Measurements from ENCODE around the gene SACM1L.

The SACM1L gene

DNA sequence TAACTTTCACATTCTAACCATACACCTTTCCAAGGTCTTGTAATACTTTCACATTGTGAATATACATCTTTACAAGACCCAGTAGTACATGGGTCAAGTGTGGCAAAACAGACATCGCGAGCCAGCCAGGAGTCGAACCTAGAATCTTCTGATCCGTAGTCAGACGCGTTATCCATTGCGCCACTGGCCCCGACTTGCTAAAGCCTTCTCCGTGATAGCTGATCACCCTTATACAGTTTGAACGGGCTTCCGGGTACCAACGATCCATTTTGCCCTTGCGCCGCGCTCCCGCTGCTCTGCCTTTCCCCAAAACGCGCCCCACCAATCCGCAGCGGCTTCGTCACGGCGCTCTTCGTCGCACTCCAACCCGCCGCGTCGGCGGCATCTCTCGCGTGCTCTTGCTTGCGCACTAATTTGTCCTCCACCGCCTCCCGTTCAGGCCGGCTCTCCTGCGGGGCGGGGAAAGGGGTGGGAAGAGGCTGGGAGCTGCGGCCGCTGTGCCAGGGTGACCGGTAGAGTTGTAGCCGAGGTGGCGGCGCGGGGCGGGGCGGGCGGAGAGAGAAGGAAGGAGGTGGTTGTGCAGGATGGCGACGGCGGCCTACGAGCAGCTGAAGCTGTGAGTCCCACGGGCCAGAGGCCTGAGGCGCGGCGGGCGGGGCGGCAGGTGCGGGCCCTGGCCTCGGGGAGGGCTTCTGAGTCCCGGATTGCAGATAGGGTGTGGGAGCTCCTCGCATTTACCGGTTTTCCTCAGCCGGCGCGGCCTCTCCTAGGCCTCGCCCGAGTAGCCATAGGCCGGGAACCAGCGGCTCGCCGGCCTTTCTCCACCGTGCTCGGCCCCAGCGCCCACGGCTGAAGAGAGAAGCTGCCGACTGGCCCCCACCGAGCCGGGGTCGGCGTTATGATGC is at the start of gene SACM1L (continued):
- TF ChIP-seq, protein P1, sequence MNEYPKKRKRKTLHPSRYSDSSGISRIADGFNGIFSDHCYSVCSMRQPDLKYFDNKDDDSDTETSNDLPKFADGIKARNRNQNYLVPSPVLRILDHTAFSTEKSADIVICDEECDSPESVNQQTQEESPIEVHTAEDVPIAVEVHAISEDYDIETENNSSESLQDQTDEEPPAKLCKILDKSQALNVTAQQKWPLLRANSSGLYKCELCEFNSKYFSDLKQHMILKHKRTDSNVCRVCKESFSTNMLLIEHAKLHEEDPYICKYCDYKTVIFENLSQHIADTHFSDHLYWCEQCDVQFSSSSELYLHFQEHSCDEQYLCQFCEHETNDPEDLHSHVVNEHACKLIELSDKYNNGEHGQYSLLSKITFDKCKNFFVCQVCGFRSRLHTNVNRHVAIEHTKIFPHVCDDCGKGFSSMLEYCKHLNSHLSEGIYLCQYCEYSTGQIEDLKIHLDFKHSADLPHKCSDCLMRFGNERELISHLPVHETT (tag by site-specific recombination; IDR thresholded peaks at IDR 0.05): 0 out of 2 replicates have a peak, but pooled peaks have one; percentile 44
- TF ChIP-seq, protein P2, sequence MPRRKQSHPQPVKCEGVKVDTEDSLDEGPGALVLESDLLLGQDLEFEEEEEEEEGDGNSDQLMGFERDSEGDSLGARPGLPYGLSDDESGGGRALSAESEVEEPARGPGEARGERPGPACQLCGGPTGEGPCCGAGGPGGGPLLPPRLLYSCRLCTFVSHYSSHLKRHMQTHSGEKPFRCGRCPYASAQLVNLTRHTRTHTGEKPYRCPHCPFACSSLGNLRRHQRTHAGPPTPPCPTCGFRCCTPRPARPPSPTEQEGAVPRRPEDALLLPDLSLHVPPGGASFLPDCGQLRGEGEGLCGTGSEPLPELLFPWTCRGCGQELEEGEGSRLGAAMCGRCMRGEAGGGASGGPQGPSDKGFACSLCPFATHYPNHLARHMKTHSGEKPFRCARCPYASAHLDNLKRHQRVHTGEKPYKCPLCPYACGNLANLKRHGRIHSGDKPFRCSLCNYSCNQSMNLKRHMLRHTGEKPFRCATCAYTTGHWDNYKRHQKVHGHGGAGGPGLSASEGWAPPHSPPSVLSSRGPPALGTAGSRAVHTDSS (tag by site-specific recombination; IDR thresholded peaks at IDR 0.05): 0 out of 2 replicates have a peak, but pooled peaks have one; percentile 31
- TF ChIP-seq, protein P3, sequence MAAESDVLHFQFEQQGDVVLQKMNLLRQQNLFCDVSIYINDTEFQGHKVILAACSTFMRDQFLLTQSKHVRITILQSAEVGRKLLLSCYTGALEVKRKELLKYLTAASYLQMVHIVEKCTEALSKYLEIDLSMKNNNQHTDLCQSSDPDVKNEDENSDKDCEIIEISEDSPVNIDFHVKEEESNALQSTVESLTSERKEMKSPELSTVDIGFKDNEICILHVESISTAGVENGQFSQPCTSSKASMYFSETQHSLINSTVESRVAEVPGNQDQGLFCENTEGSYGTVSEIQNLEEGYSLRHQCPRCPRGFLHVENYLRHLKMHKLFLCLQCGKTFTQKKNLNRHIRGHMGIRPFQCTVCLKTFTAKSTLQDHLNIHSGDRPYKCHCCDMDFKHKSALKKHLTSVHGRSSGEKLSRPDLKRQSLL (tag by site-specific recombination; IDR thresholded peaks at IDR 0.05): no peak; the same call in 1 of the 2 replicates
- TF ChIP-seq, protein P4, sequence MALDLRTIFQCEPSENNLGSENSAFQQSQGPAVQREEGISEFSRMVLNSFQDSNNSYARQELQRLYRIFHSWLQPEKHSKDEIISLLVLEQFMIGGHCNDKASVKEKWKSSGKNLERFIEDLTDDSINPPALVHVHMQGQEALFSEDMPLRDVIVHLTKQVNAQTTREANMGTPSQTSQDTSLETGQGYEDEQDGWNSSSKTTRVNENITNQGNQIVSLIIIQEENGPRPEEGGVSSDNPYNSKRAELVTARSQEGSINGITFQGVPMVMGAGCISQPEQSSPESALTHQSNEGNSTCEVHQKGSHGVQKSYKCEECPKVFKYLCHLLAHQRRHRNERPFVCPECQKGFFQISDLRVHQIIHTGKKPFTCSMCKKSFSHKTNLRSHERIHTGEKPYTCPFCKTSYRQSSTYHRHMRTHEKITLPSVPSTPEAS (tag by site-specific recombination; IDR thresholded peaks at IDR 0.05): no peak; the same call in 1 of the 2 replicates
- TF ChIP-seq ZNF473 (tag by site-specific recombination; IDR thresholded peaks at IDR 0.05): no peak
- TF ChIP-seq, protein P5, sequence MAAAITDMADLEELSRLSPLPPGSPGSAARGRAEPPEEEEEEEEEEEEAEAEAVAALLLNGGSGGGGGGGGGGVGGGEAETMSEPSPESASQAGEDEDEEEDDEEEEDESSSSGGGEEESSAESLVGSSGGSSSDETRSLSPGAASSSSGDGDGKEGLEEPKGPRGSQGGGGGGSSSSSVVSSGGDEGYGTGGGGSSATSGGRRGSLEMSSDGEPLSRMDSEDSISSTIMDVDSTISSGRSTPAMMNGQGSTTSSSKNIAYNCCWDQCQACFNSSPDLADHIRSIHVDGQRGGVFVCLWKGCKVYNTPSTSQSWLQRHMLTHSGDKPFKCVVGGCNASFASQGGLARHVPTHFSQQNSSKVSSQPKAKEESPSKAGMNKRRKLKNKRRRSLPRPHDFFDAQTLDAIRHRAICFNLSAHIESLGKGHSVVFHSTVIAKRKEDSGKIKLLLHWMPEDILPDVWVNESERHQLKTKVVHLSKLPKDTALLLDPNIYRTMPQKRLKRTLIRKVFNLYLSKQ (tag by site-specific recombination; IDR thresholded peaks at IDR 0.05; ENCODE audit: borderline replicate concordance): no peak
- TF ChIP-seq TCF7L2 (IDR thresholded peaks at IDR 0.05; ENCODE audit: borderline replicate concordance, low read depth, low read length): no peak
- TF ChIP-seq GLI2 (tag by site-specific recombination; IDR thresholded peaks at IDR 0.05; ENCODE audit: borderline replicate concordance, low read depth): no peak
- TF ChIP-seq, protein P6, sequence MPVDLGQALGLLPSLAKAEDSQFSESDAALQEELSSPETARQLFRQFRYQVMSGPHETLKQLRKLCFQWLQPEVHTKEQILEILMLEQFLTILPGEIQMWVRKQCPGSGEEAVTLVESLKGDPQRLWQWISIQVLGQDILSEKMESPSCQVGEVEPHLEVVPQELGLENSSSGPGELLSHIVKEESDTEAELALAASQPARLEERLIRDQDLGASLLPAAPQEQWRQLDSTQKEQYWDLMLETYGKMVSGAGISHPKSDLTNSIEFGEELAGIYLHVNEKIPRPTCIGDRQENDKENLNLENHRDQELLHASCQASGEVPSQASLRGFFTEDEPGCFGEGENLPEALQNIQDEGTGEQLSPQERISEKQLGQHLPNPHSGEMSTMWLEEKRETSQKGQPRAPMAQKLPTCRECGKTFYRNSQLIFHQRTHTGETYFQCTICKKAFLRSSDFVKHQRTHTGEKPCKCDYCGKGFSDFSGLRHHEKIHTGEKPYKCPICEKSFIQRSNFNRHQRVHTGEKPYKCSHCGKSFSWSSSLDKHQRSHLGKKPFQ (tag by site-specific recombination; IDR thresholded peaks at IDR 0.05): peak; percentile 10; the same call in 1 of the 2 replicates
- TF ChIP-seq, protein P7, sequence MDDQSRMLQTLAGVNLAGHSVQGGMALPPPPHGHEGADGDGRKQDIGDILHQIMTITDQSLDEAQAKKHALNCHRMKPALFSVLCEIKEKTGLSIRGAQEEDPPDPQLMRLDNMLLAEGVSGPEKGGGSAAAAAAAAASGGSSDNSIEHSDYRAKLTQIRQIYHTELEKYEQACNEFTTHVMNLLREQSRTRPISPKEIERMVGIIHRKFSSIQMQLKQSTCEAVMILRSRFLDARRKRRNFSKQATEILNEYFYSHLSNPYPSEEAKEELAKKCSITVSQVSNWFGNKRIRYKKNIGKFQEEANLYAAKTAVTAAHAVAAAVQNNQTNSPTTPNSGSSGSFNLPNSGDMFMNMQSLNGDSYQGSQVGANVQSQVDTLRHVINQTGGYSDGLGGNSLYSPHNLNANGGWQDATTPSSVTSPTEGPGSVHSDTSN (CRISPR knock-in tag; IDR thresholded peaks at IDR 0.05): no peak
- TF ChIP-seq, protein P8, sequence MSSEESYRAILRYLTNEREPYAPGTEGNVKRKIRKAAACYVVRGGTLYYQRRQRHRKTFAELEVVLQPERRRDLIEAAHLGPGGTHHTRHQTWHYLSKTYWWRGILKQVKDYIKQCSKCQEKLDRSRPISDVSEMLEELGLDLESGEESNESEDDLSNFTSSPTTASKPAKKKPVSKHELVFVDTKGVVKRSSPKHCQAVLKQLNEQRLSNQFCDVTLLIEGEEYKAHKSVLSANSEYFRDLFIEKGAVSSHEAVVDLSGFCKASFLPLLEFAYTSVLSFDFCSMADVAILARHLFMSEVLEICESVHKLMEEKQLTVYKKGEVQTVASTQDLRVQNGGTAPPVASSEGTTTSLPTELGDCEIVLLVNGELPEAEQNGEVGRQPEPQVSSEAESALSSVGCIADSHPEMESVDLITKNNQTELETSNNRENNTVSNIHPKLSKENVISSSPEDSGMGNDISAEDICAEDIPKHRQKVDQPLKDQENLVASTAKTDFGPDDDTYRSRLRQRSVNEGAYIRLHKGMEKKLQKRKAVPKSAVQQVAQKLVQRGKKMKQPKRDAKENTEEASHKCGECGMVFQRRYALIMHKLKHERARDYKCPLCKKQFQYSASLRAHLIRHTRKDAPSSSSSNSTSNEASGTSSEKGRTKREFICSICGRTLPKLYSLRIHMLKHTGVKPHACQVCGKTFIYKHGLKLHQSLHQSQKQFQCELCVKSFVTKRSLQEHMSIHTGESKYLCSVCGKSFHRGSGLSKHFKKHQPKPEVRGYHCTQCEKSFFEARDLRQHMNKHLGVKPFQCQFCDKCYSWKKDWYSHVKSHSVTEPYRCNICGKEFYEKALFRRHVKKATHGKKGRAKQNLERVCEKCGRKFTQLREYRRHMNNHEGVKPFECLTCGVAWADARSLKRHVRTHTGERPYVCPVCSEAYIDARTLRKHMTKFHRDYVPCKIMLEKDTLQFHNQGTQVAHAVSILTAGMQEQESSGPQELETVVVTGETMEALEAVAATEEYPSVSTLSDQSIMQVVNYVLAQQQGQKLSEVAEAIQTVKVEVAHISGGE (tag by site-specific recombination; conservative IDR thresholded peaks at IDR 0.05; ENCODE audit: low read depth): peak; percentile 43
- no peak for TF ChIP-seq ZNF214 (tag by site-specific recombination; IDR thresholded peaks at IDR 0.05; ENCODE audit: borderline replicate concordance)
- TF ChIP-seq, protein P9, sequence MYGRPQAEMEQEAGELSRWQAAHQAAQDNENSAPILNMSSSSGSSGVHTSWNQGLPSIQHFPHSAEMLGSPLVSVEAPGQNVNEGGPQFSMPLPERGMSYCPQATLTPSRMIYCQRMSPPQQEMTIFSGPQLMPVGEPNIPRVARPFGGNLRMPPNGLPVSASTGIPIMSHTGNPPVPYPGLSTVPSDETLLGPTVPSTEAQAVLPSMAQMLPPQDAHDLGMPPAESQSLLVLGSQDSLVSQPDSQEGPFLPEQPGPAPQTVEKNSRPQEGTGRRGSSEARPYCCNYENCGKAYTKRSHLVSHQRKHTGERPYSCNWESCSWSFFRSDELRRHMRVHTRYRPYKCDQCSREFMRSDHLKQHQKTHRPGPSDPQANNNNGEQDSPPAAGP (tag by site-specific recombination; IDR thresholded peaks at IDR 0.05): no peak; the same call in 1 of the 2 replicates
- TF ChIP-seq ZNF350 (tag by site-specific recombination; IDR thresholded peaks at IDR 0.05): no peak
- TF ChIP-seq, protein P10, sequence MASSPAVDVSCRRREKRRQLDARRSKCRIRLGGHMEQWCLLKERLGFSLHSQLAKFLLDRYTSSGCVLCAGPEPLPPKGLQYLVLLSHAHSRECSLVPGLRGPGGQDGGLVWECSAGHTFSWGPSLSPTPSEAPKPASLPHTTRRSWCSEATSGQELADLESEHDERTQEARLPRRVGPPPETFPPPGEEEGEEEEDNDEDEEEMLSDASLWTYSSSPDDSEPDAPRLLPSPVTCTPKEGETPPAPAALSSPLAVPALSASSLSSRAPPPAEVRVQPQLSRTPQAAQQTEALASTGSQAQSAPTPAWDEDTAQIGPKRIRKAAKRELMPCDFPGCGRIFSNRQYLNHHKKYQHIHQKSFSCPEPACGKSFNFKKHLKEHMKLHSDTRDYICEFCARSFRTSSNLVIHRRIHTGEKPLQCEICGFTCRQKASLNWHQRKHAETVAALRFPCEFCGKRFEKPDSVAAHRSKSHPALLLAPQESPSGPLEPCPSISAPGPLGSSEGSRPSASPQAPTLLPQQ (tag by site-specific recombination; IDR thresholded peaks at IDR 0.05): peak; percentile 51
- no peak for TF ChIP-seq ZNF433 (tag by site-specific recombination; IDR thresholded peaks at IDR 0.05; ENCODE audit: low read depth)
- TF ChIP-seq ZNF239 (tag by site-specific recombination; IDR thresholded peaks at IDR 0.05): no peak
- TF ChIP-seq ZNF654 (tag by site-specific recombination; IDR thresholded peaks at IDR 0.05; ENCODE audit: low read depth): no peak
- no peak for TF ChIP-seq ZNF311 (tag by site-specific recombination; IDR thresholded peaks at IDR 0.05; ENCODE audit: borderline replicate concordance)
- no peak for TF ChIP-seq HOXC10 (CRISPR knock-in tag; IDR thresholded peaks at IDR 0.05)

Measured in HEK293 (cell line).